ENCODE results near the gene GAK. TPM values are rescaled to one million over a fixed set of nuclear protein-coding genes. Genes with fewer than 3 reads are reported as not detected.

Gene GAK
- total RNA-seq, 1 donor from 2014 or later: 116 TPM

Other genes with a start within 250 kb of the GAK start
- 12.9 and 13.1 TPM in 2 replicates for gene SLC49A3, start 243.2 kb downstream of the GAK start, total RNA-seq
- gene PCGF3, start 226.5 kb downstream of the GAK start, total RNA-seq: 79.8 and 87.9 TPM in 2 replicates
- gene CPLX1, start 106.2 kb downstream of the GAK start, total RNA-seq: 1.4 and 2.0 TPM in 2 replicates
- gene TMEM175, start 144 bp upstream of the GAK start, total RNA-seq: 29.1 and 30.6 TPM in 2 replicates
- gene DGKQ, start 41.3 kb upstream of the GAK start, total RNA-seq: 21.6 and 24.9 TPM in 2 replicates
- 79.4 and 87.0 TPM in 2 replicates for gene IDUA, start 54.7 kb upstream of the GAK start, total RNA-seq
- gene SLC26A1, start 61.1 kb upstream of the GAK start, total RNA-seq: 2.6 and 3.3 TPM in 2 replicates
- gene FGFRL1, start 79.3 kb upstream of the GAK start, total RNA-seq: 121 and 126 TPM in 2 replicates
- 11.2 and 11.6 TPM in 2 replicates for gene RNF212, start 181.2 kb upstream of the GAK start, total RNA-seq
- 1.9 and 2.2 TPM in 2 replicates for gene SPON2, start 240.3 kb upstream of the GAK start, total RNA-seq

All from progenitor cell of endocrine pancreas (in vitro differentiated cells).